Cortex of kidney (tissue), 1 donor: ENCODE results near the gene SNRNP25.
"Not testable (repeated sequence)": the region's sequence is repeated elsewhere in the genome, so short reads cannot be mapped to it uniquely, and the experiment has no call there.

ENCODE experiments used
- DNase-seq: peaks from one replicate; lab custom pipeline; 2025; lab: John Stamatoyannopoulos, UW

Gene SNRNP25

GRCh38 chr16:53346-54236 lies at the start of gene SNRNP25, which contains the start of gene POLR3K:
Gene SNRNP25 (plus strand): TSS chr16:53828. CDS start chr16:54017, 189 bp downstream.
Gene POLR3K (minus strand): TSS chr16:53608. CDS start chr16:53586, 22 bp downstream.
- DNase-seq = no peak

- DNase-seq = no peak
Measured at GRCh38 chr16:9903-10665, 43.5 kb upstream of the SNRNP25 start.

- DNase-seq = not testable (repeated sequence)
Measured at GRCh38 chr16:10772-11171, 42.9 kb upstream of the SNRNP25 start.

- DNase-seq = not testable (repeated sequence)
Measured at GRCh38 chr16:17062-17765, 36.4 kb upstream of the SNRNP25 start.

GRCh38 chr16:20886-21285 lies 32.7 kb upstream of the SNRNP25 start:
- DNase-seq = not testable (repeated sequence)

GRCh38 chr16:24151-24550 lies 29.5 kb upstream of the SNRNP25 start:
- DNase-seq = not testable (repeated sequence)

GRCh38 chr16:25926-26348 lies 27.7 kb upstream of the SNRNP25 start:
- DNase-seq = not testable (repeated sequence)

- not testable (repeated sequence) for DNase-seq
Measured at GRCh38 chr16:30627-31026, 23.0 kb upstream of the SNRNP25 start.

- DNase-seq = not testable (repeated sequence)
Measured at GRCh38 chr16:33154-33876, 20.3 kb upstream of the SNRNP25 start.

GRCh38 chr16:33877-34647 lies 19.6 kb upstream of the SNRNP25 start:
- no peak for DNase-seq

- no peak for DNase-seq
Measured at GRCh38 chr16:34648-34987, 19.0 kb upstream of the SNRNP25 start.

GRCh38 chr16:35011-35677 lies 18.5 kb upstream of the SNRNP25 start:
- no peak for DNase-seq

- no peak for DNase-seq
Measured at GRCh38 chr16:35678-36305, 17.8 kb upstream of the SNRNP25 start.

GRCh38 chr16:36336-36984 lies 17.2 kb upstream of the SNRNP25 start:
- DNase-seq = no peak

GRCh38 chr16:37511-37910 lies 16.1 kb upstream of the SNRNP25 start:
- DNase-seq = no peak

GRCh38 chr16:38206-38605 lies 15.4 kb upstream of the SNRNP25 start:
- not testable (repeated sequence) for DNase-seq

- no peak for DNase-seq
Measured at GRCh38 chr16:38941-39892, 14.4 kb upstream of the SNRNP25 start.

- DNase-seq = no peak
Measured at GRCh38 chr16:41439-42068, 12.1 kb upstream of the SNRNP25 start.
